Fibroblast of the aortic adventitia (primary cell): ENCODE measurements around the gene FOXN3. TPM values are rescaled to one million over a fixed set of nuclear protein-coding genes. Genes with fewer than 3 reads are reported as not detected.

ENCODE experiments used
- DNase-seq: peaks from one replicate; pipeline ENCODE4 v3.0.0-alpha.2; 2010; ENCODE audit warnings: low read depth
- H3K4me3 ChIP-seq: 2 replicates; pipeline ENCODE4 v1.5.1; 2011; ENCODE audit warnings: low read depth, mild to moderate bottlenecking, control low read depth, low read length, moderate library complexity
- CTCF ChIP-seq: IDR thresholded peaks from 2 replicates; pipeline ENCODE4 v1.5.1; 2011; ENCODE audit warnings: mild to moderate bottlenecking, low read length, control low read depth, inconsistent platforms; ENCODE audit not compliant: insufficient read depth
- total RNA-seq: library from RNA; depleted of rRNA; stranded (reverse); fragments of >200 nt; gene quantifications from 2 replicates; pipeline ENCODE4 v1.2.3, GENCODE V29; 2012; ENCODE audit warnings: low replicate concordance

The FOXN3 gene
- total RNA-seq, 1 donor, result 35.3 TPM

GRCh38 chr14:89444516-89445125 is 27.6 kb upstream of the FOXN3 start:
- no peak for DNase-seq
- TF ChIP-seq CTCF, result no peak
- no peak overlapping the region for H3K4me3 ChIP-seq

DNA sequence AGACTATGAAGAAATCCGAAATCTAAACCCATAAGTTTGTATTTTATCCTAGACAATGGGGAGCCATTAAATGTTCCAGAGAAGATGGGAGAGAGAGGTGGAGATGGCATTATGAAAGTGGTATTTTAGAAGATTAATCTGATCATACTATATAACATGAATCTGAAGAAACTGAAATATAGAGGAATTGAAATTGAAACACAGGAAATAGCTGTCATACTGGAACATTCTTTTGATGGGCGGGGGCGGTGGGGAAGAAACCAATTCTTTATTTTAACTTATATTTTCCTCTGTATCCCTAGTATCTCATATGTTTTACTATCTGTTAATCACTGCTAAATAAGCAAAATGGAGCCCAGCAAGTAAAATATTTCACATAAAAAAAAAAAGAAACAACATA is 27.0 kb upstream of the FOXN3 start:
- no peak for TF ChIP-seq CTCF
- H3K4me3 ChIP-seq, result no peak overlapping the region
- DNase-seq, result no peak

DNA sequence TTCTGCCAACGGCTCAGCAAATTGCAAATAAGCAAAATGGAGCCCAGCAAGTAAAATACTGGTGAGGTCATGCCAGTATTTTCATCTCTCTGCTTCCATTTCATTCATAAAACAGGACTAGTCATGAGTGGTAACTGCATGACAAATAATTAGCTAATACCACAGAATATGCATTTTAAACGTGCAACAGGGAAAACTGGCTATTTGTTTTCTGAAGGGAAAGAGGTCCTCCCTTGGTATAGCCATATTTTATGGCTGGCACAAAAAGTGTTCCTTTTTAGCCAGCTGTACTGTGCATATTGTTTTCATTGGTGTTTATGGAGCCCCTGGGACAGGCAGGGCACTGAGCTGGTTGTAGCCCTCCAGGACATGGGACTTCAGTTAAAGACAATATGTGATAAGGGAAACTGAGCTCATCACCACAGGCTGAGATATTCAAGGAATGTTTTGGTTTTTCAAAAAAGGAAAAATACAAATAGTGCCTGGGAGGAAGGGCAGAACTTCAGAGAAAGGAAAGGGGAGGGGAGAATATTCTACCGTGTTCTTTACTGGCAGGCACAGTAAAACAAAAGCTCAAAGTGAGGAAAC is 26.1 kb upstream of the FOXN3 start:
- TF ChIP-seq CTCF, result no peak
- no peak overlapping the region for H3K4me3 ChIP-seq
- no peak for DNase-seq

- H3K4me3 ChIP-seq, result no peak overlapping the region
- no peak for DNase-seq
- TF ChIP-seq CTCF, result no peak
Observed at GRCh38 chr14:89442280-89442679, 25.2 kb upstream of the FOXN3 start.

DNA sequence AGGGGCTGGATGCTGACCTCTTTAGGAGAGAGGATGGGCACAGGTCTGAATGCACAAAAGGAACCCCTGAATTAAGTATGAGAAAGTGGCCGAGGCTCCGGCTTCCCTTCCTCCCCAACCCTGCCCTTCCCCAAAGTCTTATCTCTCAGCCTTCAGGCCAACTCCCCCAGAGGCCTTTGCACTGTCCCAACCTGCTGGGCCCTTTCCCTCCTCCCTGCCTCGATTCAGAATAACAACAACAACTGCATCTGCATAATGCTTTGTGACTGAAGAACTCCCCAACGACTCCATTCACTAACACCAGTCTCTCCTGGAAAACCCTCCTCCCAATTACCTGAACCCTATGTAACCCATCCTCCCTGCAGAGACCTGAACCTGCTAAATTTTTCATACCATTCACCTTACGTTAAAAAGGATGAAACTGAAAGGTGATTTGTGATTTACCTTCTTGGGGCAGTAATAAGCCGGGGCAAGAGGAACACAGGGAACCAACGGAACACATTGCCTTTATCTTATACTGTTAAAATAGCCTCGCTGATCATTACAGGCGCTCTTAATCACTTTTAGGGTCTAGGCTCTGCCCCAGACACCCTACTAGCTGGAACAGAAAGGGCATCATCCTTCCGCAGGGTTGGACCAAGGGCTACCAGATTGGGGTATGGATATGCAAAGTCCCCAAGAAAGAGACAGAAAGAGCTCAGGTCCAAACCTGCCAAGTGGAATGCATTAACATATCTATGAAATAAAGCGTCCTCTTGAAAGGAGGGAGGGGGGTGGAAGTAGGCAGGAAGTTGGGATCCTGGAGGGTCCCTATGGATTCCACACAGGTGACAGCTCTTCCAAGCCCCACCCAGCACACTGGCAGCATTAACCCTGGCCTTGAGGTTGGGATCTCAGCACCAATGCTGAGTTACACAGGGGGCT is 24.2 kb upstream of the FOXN3 start:
- no peak for DNase-seq
- H3K4me3 ChIP-seq, result no peak overlapping the region

More for the DNA sequence above, 24.2 kb upstream of the FOXN3 start:
- no peak for TF ChIP-seq CTCF
